GM18499 (cell line): Measurements from ENCODE around the gene ADCY1.

ENCODE experiments used
- ATAC-seq: cut with Tn5 transposase; IDR thresholded peaks from one replicate; pipeline ENCODE4 v1.9.1; 2021; ENCODE audit warnings: moderate number of reproducible peaks; ENCODE audit not compliant: insufficient read depth, unreplicated experiment

Gene ADCY1

GRCh38 chr7:45708046-45708950 is 134.1 kb downstream of the ADCY1 start:
- ATAC-seq = no peak

GRCh38 chr7:45709168-45710042 is 135.2 kb downstream of the ADCY1 start:
- no peak for ATAC-seq

- no peak for ATAC-seq
These were observed 136.3 kb downstream of the ADCY1 start for GRCh38 chr7:45710271-45711160.

- no peak for ATAC-seq
These were observed 137.0 kb downstream of the ADCY1 start for GRCh38 chr7:45711161-45711490.

- no peak for ATAC-seq
These were observed 138.0 kb downstream of the ADCY1 start for GRCh38 chr7:45712057-45712689.

- ATAC-seq = no peak
These were observed 138.9 kb downstream of the ADCY1 start for GRCh38 chr7:45712872-45713668.

- no peak for ATAC-seq
These were observed 139.7 kb downstream of the ADCY1 start for GRCh38 chr7:45713669-45714520.

- no peak for ATAC-seq
These were observed 140.3 kb downstream of the ADCY1 start for GRCh38 chr7:45714521-45714820.

- no peak for ATAC-seq
These were observed 141.5 kb downstream of the ADCY1 start for GRCh38 chr7:45715471-45716352.

GRCh38 chr7:45716380-45717203 is 142.4 kb downstream of the ADCY1 start:
- no peak for ATAC-seq

GRCh38 chr7:45717537-45718235 is 143.5 kb downstream of the ADCY1 start:
- no peak for ATAC-seq

- no peak for ATAC-seq
These were observed 144.5 kb downstream of the ADCY1 start for GRCh38 chr7:45718464-45719330.

GRCh38 chr7:45720989-45721388 is 146.8 kb downstream of the ADCY1 start:
- ATAC-seq = no peak

- no peak for ATAC-seq
These were observed 147.8 kb downstream of the ADCY1 start for GRCh38 chr7:45721686-45722598.
